Activated CD8-positive, alpha-beta memory T cell treated with anti-CD3 and anti-CD28 coated beads for 36 hours (primary cell): ENCODE measurements around the gene FITM1. TPM values are rescaled to one million over a fixed set of nuclear protein-coding genes. Genes with fewer than 3 reads are reported as not detected.

Experiments
- CTCF ChIA-PET: fragments of 350-600 bp; sonication (Branson Sonifier 250); formaldehyde crosslinking; loops from one replicate; lab custom pipeline; 2021; ENCODE audit warnings: antibody characterized with exemption; lab: Charles Lee
- POLR2A ChIA-PET: fragments of 350-600 bp; sonication (Branson Sonifier 250); formaldehyde crosslinking; loops from one replicate; lab custom pipeline; 2021; ENCODE audit warnings: antibody characterized with exemption; lab: Charles Lee
- total RNA-seq, 2 experiments: library from RNA; stranded (reverse); gene quantifications; one replicate each; pipeline ENCODE4 v1.2.3, GENCODE V29; 2021

The FITM1 gene
- total RNA-seq, 2 experiments from 2014 or later, result 0.31 to 0.46 TPM

GRCh38 chr14:24159777-24160498 lies 29.5 kb downstream of the FITM1 start:
- POLR2A ChIA-PET, result interaction anchor here (0.6 to 3.4 kb wide), 7 partner anchors 13 to 86 kb away, joined by 3 to 19 read pairs (median 10); partner anchors contain the start of genes DCAF11, EMC9, NRL and PSME1
- CTCF ChIA-PET, result interaction anchor here (0.7 to 3.5 kb wide), 17 partner anchors 9 to 152 kb away, joined by 3 to 34 read pairs (median 9); partner anchors contain the start of genes DCAF11, NRL, PCK2 and PSME1

DNA sequence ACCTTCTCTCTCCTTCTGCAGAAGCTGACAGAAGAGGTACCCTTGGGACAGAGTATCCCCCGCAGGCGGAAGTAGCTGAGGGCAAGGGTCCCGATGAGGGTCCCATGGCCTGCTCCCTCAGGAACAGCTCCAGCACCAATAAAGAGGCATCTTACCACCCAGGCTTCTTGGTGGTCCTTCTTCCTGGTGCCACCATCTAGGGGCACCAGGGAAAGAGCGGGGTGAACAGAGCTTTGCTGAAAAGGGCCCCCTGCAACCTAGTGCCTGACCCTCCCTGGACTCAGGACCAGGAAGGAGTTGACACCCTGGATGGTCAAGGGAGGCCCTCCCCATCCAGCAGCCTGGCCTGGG lies 30.0 kb downstream of the FITM1 start:
- POLR2A ChIA-PET, result interaction anchor here (0.6 to 3.4 kb wide), 12 partner anchors 8 to 85 kb away, joined by 3 to 19 read pairs (median 9); partner anchors contain the start of genes CHMP4A, DCAF11, EMC9 and IPO4
- CTCF ChIA-PET, result interaction anchor here (0.7 to 3.5 kb wide), 27 partner anchors 9 to 152 kb away, joined by 3 to 34 read pairs (median 5); partner anchors contain the start of genes DCAF11, EMC9, GMPR2 and IPO4

DNA sequence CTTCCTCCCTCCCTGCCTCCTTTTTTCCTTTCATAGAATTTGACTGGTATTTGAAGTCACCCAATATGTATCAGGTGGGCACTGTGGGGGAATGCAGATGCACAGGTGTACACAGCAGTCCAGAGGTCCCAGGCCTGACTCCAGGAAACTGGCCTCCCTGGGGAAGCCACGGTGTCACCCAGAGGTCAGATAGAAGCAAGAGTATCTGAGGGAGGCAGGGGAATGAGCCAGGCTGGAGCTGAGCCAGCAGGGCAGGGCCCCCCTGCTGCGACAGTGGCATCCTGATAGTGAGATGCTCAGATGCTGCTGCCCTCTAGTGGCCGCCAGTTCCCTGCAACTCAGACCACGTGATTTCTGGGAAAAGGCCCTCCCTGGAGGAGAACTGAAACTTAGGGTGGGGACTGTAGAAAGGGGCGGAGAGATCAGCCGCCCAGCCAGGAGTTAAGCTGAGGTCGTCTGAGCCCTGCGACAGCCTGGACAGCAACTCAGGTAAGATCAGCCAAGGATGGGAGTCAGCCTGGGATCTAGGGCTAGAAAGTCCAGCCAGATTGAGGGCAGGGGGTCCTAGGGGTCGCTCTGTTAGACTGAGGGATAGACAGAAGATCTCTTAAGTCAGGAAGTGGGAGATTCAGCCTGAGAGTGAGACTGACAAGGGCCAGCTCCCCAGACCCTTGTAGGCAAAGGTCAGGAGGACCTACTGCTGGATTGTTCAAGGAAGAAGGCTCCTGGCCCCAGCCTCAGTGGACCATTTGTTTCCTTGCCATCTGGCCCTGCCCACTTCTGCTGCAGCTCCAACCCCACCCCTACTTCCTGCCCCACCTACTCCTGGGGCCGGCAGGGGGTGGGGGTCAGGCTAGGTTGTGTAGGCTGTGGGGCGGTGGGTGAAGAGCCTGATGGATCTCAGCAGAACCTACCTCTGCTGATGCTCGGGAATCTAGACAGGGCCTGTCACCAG lies 30.7 kb downstream of the FITM1 start, which contains the start of gene IRF9:
IRF9 (plus strand) TSS at position 416 of the 955 bp plus-strand sequence. CDS start 880 bp downstream, outside the sequence.
- CTCF ChIA-PET, result interaction anchor here (0.6 to 3.5 kb wide), 34 partner anchors 9 to 184 kb away, joined by 3 to 34 read pairs (median 5); partner anchors contain the start of genes CHMP4A, DCAF11, EMC9 and GMPR2
- POLR2A ChIA-PET, result interaction anchor here (0.9 to 3.4 kb wide), 12 partner anchors 9 to 53 kb away, joined by 3 to 19 read pairs (median 8); partner anchors contain the start of genes CHMP4A, DCAF11, EMC9 and IPO4

- ChIA-PET CTCF (interaction anchor here (0.7 to 3.5 kb wide), 14 partner anchors 11 to 136 kb away, joined by 3 to 34 read pairs (median 6); partner anchors contain the start of genes EMC9, PCK2, PSME1 and RNF31), POLR2A (interaction anchor here (0.6 to 3.4 kb wide), 6 partner anchors 11 to 52 kb away, joined by 3 to 19 read pairs (median 9); partner anchors contain the start of genes CHMP4A, IPO4, PSME1 and REC8)
Observed at GRCh38 chr14:24162093-24162492, 31.6 kb downstream of the FITM1 start.

DNA sequence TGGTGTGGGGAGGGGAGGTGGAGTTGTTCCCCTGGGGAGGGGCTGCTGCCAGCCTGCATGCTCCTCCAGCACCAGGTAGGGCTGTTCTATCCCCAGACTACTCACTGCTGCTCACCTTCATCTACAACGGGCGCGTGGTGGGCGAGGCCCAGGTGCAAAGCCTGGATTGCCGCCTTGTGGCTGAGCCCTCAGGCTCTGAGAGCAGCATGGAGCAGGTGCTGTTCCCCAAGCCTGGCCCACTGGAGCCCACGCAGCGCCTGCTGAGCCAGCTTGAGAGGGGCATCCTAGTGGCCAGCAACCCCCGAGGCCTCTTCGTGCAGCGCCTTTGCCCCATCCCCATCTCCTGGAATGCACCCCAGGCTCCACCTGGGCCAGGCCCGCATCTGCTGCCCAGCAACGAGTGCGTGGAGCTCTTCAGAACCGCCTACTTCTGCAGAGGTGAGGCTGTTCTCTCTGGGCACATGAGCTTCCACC lies 34.1 kb downstream of the FITM1 start:
- POLR2A ChIA-PET, result interaction anchor here (1.7 kb wide), 1 partner anchor 16 kb away, joined by 5 read pairs; no protein-coding TSS in a partner anchor

DNA sequence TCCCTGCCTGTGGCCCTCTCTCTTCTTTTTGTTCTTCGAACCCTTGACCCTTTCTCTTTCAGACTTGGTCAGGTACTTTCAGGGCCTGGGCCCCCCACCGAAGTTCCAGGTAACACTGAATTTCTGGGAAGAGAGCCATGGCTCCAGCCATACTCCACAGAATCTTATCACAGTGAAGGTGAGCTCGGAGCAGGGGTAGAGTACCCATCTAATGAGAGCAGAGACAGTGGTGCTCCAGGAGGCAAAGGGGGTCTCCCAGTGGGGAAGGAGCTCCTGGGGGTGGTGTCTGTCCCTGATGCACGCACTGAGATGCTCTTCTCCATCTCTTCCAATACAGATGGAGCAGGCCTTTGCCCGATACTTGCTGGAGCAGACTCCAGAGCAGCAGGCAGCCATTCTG lies 35.3 kb downstream of the FITM1 start:
- ChIA-PET CTCF (interaction anchor here (1.1 to 1.6 kb wide), 2 partner anchors 14 to 76 kb away, joined by 3 read pairs; no protein-coding TSS in a partner anchor), POLR2A (interaction anchor here (1.0 kb wide), 1 partner anchor 14 kb away, joined by 3 read pairs; no protein-coding TSS in a partner anchor)

More for the DNA sequence above, 34.1 kb downstream of the FITM1 start:
- CTCF ChIA-PET, result interaction anchor here (1.1 to 1.6 kb wide), 3 partner anchors 11 to 74 kb away, joined by 3 read pairs; no protein-coding TSS in a partner anchor

- POLR2A ChIA-PET, result no interaction called here
- CTCF ChIA-PET, result no interaction called here
Observed at GRCh38 chr14:24167469-24168114, 37.1 kb downstream of the FITM1 start.

DNA sequence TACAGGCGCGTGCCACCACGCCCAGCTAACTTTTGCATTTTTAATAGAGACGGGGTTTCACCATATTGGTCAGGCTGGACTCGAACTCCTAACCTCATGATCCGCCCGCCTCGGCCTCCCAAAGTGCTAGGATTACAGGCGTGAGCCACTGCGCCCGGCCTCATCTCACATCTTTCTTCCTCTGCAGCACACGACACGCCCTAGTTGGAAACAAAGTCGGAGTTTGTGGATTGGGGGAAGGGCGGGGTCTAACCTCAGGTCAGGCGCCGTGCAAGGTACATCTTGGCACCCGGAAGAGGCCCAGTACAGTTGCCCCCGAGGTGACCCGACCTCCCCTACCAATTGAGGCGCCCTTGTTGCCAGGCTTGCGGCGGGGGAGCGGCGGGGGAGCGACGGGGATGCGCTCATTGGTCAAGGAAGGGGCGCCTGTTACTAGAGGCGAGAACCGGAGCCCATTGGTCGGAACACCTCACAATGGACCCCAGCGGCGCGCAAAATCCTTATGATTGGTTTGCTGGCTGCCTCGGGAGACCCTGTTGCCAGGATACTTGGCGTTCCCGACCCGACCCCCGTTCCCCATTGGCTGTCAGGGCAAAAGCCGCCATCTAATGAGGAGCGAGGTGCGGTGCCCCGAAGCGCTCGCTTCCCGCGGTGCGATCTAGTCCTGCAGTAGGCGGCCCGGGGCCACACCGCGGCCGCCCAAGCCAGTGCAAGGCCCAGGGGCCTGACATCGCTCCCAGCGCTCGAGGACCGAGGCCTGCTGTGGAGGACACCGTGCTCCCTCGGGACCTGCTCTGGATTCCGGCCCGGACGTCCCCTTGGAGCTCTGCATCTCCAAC lies 41.2 kb downstream of the FITM1 start, which contains the start of gene REC8:
REC8 (plus strand) TSS at position 659 of the 839 bp plus-strand sequence. CDS start 473 bp downstream, outside the sequence.
- ChIA-PET POLR2A (interaction anchor here (1.6 to 2.4 kb wide), 2 partner anchors 10 to 11 kb away, joined by 7 to 9 read pairs; partner anchors contain the start of gene IRF9), CTCF (interaction anchor here (1.9 kb wide), 2 partner anchors 11 to 63 kb away, joined by 4 to 9 read pairs; partner anchors contain the start of gene IRF9)

GRCh38 chr14:24172261-24172860 lies 41.9 kb downstream of the FITM1 start:
- ChIA-PET CTCF (interaction anchor here (1.3 to 1.9 kb wide), 4 partner anchors 11 to 63 kb away, joined by 3 to 9 read pairs (median 6); partner anchors contain the start of genes IRF9 and MDP1), POLR2A (interaction anchor here (1.3 to 2.4 kb wide), 2 partner anchors 11 to 41 kb away, joined by 5 to 9 read pairs; partner anchors contain the start of genes CHMP4A and IRF9)

DNA sequence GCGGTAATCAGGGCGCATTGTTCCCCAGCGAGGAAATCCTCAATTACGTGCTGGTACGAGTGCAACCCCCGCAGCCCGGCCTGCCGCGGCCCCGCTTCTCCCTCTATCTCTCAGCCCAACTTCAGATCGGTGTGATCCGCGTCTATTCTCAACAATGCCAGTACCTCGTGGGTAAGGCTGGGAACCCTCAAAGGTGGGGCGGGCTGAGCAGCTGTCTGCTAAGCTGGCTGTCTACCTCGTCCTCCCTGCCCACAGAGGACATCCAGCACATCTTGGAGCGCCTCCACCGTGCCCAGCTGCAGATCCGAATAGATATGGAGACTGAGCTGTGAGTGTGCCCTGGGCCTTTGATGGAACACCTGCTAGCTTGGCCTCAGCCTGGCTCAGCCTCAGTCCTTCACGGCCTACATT lies 42.4 kb downstream of the FITM1 start:
- ChIA-PET CTCF (interaction anchor here (0.8 to 1.6 kb wide), 4 partner anchors 12 to 219 kb away, joined by 3 to 7 read pairs (median 3); partner anchors contain the start of genes DHRS4, IRF9 and MDP1), POLR2A (interaction anchor here (0.5 to 2.4 kb wide), 3 partner anchors 12 to 40 kb away, joined by 4 to 9 read pairs (median 5); partner anchors contain the start of genes CHMP4A and IRF9)

DNA sequence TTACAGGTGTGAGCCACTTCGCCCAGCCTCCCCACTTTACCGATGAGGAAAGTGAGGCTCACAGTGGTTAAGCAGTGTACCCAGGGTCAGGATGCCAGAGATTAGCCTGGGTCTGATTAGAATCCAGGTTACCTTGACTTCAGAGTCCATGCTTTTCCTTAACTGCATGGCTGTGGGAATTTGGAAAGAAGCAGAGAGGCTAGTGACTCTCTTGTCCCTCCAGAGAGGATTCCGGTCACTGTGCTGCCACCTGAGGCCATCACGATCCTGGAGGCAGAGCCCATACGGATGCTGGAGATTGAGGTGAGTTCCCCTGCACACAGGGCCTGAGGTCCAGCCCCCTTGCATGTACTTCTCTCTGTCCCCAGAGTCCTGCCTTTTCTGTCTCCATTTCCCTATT lies 46.1 kb downstream of the FITM1 start:
- ChIA-PET CTCF (interaction anchor here (0.7 to 1.2 kb wide), 2 partner anchors 15 to 20 kb away, joined by 3 read pairs; partner anchors contain the start of gene IRF9), POLR2A (interaction anchor here (0.7 kb wide), 1 partner anchor 1145 kb away, joined by 4 read pairs; no protein-coding TSS in a partner anchor)

- ChIA-PET POLR2A (no interaction called here), CTCF (interaction anchor here (1.2 kb wide), 1 partner anchor 16 kb away, joined by 3 read pairs; the partner anchor contains the start of gene IRF9)
Observed at GRCh38 chr14:24177041-24177825, 46.8 kb downstream of the FITM1 start.

GRCh38 chr14:24177891-24178290 lies 47.4 kb downstream of the FITM1 start:
- CTCF ChIA-PET, result no interaction called here
- POLR2A ChIA-PET, result no interaction called here

DNA sequence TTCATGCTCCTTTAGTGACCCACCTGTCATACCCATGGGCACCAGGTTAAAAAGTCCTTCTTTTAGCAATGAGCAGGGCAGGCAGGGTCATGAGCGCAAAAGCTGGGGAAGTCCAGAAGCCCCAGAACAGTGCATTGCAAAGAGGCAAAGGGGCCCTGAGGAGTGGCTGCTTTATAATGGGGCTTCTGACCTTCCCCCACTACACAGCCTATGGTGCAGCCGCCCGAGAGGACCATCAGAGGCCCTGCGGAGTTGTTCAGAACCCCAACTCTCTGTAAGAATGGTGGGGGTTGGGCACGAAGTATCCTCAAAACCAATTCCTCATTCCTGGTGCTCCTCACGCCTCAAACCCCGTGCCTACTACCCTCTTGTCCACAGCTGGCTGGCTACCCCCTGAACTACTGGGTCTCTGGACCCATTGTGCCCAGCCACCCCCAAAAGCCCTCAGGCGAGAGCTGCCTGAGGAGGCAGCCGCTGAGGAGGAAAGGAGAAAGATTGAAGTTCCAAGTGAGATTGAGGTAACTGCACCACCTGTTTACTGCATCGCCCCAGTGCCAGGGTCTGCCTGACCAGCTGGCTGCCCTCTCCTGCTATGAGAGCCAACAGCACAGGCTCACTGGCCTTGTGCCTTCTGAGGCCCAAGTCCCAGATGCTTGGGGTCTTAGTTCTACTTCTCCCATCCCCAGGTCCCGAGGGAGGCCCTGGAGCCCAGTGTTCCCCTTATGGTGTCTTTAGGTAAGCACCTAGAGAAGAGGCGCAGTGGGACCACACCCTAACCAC lies 48.1 kb downstream of the FITM1 start:
- CTCF ChIA-PET, result interaction anchor here (1.6 kb wide), 1 partner anchor 17 kb away, joined by 5 read pairs; the partner anchor contains the start of gene IRF9
- POLR2A ChIA-PET, result no interaction called here
